Measurements from ENCODE around the gene RIN1.
"Not testable (repeated sequence)": the region's sequence is repeated elsewhere in the genome, so short reads cannot be mapped to it uniquely, and the experiment has no call there.

The RIN1 gene

DNA sequence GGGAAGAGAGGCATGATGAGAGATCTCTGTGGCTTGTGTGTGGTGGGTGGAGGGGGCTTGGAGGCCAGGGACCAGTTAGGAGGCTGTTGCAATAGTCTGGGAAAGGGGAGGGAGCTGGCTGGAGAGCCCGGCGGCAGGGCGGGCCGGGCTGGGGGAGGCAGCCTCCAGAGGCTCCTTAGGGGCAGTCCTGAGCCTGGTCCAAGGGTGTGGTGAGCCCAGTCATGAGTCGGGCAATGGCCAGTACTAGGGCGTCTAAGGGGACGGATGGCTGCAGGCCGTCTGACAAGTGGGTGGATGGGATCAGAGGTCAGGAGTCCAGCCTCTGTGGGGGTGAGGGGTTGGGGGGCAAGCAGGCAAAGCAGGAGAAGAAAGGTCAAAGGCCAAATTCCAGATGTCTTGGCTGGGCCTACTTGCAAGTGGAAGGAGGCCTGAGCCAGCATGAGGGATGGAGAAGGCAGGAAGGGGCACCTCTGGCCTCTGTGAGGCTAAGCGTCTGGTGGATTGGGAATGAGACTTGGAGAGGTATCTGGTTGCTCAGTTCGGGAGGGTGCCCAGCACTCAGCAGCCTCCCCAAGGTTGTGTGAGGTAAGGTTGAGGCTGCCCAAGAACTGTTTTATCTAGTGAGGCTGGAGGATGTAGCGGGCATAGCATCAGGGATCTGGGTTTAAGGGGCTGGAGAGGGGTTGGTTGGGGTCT is 13.4 kb downstream of the RIN1 start:
- DNase-seq = no peak
- Histone ChIP-seq H3K36me3 (replicated peaks) (no peaks in the 10 kb centered on the region), H3K4me3 (ENCODE audit: low read depth, low read length) (no peak overlapping the region), H3K27me3 (replicated peaks) (no peaks in the 10 kb centered on the region), H3K27ac (no peak overlapping the region)
- in situ Hi-C loops (cut with HindIII; ENCODE audit: low pct_ligation_motif_present, low sequenced_read_pairs) = no loop called here
- no peak for TF ChIP-seq CTCF (IDR thresholded peaks at IDR 0.05; ENCODE audit: low read depth, low read length, missing control alignments)

GRCh38 chr11:66321606-66322005 is 14.6 kb downstream of the RIN1 start:
- Histone ChIP-seq H3K4me3 (ENCODE audit: low read depth, low read length) (no peak overlapping the region), H3K36me3 (replicated peaks) (no peaks in the 10 kb centered on the region), H3K27me3 (replicated peaks) (no peaks in the 10 kb centered on the region), H3K27ac (no peak overlapping the region)
- TF ChIP-seq CTCF (IDR thresholded peaks at IDR 0.05; ENCODE audit: low read depth, low read length, missing control alignments) = no peak
- DNase-seq = no peak
- in situ Hi-C loops (cut with HindIII; ENCODE audit: low pct_ligation_motif_present, low sequenced_read_pairs) = no loop called here

DNA sequence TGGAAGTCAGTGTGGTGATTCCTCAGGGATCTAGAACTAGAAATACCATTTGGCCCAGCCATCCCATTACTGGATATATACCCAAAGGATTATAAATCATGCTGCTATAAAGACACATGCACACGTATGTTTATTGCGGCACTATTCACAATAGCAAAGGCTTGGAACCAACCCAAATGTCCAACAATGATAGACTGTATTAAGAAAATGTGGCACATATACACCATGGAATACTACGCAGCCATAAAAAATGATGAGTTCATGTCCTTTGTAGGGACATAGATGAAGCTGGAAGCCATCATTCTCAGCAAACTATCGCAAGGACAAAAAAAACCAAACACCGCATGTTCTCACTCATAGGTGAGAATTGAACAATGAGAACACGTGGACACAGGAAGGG is 15.5 kb downstream of the RIN1 start:
- H3K27me3 ChIP-seq (replicated peaks); H3K27ac ChIP-seq; H3K4me3 ChIP-seq (ENCODE audit: low read depth, low read length); DNase-seq; in situ Hi-C loops (cut with HindIII; ENCODE audit: low pct_ligation_motif_present, low sequenced_read_pairs); H3K36me3 ChIP-seq (replicated peaks): not testable (repeated sequence)

DNA sequence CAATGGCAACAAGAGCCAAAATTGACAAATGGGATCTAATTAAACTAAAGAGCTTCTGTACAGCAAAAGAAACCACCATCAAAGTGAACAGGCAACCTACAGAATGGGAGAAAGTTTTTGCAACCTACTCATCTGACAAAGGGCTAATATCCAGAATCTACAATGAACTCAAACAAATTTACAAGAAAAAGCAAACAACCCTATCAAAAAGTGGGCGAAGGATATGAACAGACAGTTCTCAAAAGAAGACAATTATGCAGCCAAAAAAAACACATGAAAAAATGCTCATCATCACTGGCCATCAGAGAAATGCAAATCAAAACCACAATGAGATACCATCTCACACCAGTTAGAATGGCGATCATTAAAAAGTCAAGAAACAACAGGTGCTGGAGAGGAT is 15.9 kb downstream of the RIN1 start:
- H3K27ac ChIP-seq; in situ Hi-C loops (cut with HindIII; ENCODE audit: low pct_ligation_motif_present, low sequenced_read_pairs); H3K36me3 ChIP-seq (replicated peaks); DNase-seq; H3K4me3 ChIP-seq (ENCODE audit: low read depth, low read length); H3K27me3 ChIP-seq (replicated peaks): not testable (repeated sequence)

- DNase-seq = no peak
- H3K27ac ChIP-seq = peak overlapping the region; percentile 88
- no peaks in the 10 kb centered on the region for H3K36me3 ChIP-seq (replicated peaks)
- H3K4me3 ChIP-seq (ENCODE audit: low read depth, low read length) = no peak overlapping the region
- in situ Hi-C loops (cut with HindIII; ENCODE audit: low pct_ligation_motif_present, low sequenced_read_pairs) = no loop called here
- TF ChIP-seq CTCF (IDR thresholded peaks at IDR 0.05; ENCODE audit: low read depth, low read length, missing control alignments) = no peak
- no peaks in the 10 kb centered on the region for H3K27me3 ChIP-seq (replicated peaks)
Observed at GRCh38 chr11:66318600-66318970, 17.6 kb downstream of the RIN1 start.

GRCh38 chr11:66317723-66318599 is 18.3 kb downstream of the RIN1 start:
- Histone ChIP-seq H3K27ac (peak overlapping the region; percentile 88), H3K36me3 (replicated peaks) (no peaks in the 10 kb centered on the region), H3K4me3 (ENCODE audit: low read depth, low read length) (no peak overlapping the region), H3K27me3 (replicated peaks) (no peaks in the 10 kb centered on the region)
- in situ Hi-C loops (cut with HindIII; ENCODE audit: low pct_ligation_motif_present, low sequenced_read_pairs) = no loop called here
- TF ChIP-seq CTCF (IDR thresholded peaks at IDR 0.05; ENCODE audit: low read depth, low read length, missing control alignments) = no peak
- peak; percentile 75 for DNase-seq

Measured in brain microvascular endothelial cell (primary cell).